HG03135 (cell line): ENCODE results near the gene TKFC.

Source experiments
- ATAC-seq: cut with Tn5 transposase; IDR thresholded peaks from one replicate; pipeline ENCODE4 v1.9.1; 2021; ENCODE audit warnings: mild to moderate bottlenecking, moderate library complexity; ENCODE audit not compliant: unreplicated experiment

TKFC gene

GRCh38 chr11:61310749-61311148, 22.3 kb upstream of the TKFC start:
- no peak for ATAC-seq

DNA sequence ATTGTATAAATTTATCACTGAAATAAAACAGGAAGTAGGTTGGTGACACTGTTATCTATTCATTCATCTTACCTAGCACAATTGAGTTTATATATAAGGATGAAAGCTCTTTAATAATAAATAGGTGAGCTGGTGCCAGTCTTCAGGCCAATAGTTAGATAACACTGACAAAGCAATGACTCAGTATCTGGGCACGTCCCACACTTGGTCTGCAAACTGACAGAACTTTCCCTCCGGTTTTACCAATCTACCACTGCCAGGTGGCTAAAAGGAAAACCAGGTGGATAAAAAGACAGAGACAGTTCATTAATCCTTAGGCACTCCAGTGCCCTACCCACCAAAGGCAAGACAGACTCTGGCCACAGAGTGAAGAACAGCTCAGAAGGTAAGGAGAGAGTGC, 17.8 kb upstream of the TKFC start:
- ATAC-seq: no peak

- no peak for ATAC-seq
Observed at GRCh38 chr11:61325649-61326414, 7.2 kb upstream of the TKFC start.

GRCh38 chr11:61327669-61328071, 5.4 kb upstream of the TKFC start:
- no peak for ATAC-seq

DNA sequence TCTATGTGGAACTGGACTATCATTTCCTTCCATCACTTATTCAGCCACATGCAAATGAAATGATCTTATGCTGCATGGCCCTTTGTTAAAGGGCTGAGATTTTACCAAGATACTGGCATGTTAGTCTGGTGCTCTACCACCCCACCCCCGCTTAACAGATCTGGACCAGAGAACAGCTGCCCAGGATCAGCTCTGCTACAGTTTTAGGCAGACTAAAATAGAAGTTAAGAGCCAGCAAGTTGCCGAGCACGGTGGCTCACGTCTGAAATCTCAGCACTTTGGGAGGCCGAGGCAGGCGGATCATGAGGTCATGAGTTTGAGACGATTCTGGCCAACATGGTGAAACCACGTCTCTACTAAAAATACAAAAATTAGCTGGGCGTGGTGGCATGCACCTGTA, 4.7 kb upstream of the TKFC start:
- ATAC-seq: no peak

- ATAC-seq: no peak
Observed at GRCh38 chr11:61329871-61330270, 3.2 kb upstream of the TKFC start.

DNA sequence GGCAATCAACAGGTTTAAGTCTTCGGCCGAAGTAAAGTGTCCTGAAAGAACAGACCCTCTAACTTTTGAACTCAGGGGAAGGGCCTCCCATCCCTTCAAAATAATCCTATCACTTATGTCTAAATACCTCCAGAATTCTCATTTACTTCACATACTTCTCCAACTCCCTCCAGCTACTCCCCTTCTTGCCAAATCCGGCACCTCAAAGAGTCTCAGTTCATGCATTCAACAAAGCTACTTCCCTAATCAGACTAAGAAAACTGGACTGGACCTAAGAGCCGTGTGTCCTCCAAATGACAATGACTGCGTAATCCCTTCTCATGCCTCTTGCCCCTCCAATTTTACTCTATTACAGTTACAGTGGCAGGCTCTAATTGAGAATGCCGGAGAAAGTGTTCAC, 1.4 kb upstream of the TKFC start:
- no peak for ATAC-seq

DNA sequence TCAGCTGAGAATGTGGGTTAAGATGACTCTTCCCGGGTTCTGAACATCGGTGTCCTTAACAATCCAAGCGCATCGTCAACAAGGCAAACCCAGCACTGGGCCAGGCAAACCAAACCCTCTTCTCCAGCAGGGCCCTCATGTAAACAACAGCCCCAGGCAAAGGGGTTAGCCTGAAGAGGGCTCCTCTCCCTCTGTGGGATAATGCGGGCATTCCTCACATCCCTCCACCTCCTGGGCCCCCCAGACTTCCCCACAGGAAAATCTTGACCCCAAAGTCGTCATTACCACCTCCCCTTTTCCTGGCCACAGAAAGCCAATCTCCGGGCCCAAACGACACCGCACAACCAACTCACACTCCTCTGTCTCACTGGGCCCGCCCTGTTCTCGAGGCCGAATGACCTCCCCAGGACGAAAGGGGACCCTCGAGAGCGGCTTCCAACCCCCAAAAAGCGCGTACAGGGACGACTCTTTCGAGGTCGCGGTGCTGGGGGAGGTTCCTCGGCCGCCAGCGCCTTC, 689 bp upstream of the TKFC start:
- ATAC-seq: peak; percentile 1

- no peak for ATAC-seq
Observed at GRCh38 chr11:61333550-61334433, 764 bp downstream of the TKFC start.

- no peak for ATAC-seq
Observed at GRCh38 chr11:61334434-61335354, 1.7 kb downstream of the TKFC start.

GRCh38 chr11:61335355-61335710, 2.3 kb downstream of the TKFC start:
- no peak for ATAC-seq

DNA sequence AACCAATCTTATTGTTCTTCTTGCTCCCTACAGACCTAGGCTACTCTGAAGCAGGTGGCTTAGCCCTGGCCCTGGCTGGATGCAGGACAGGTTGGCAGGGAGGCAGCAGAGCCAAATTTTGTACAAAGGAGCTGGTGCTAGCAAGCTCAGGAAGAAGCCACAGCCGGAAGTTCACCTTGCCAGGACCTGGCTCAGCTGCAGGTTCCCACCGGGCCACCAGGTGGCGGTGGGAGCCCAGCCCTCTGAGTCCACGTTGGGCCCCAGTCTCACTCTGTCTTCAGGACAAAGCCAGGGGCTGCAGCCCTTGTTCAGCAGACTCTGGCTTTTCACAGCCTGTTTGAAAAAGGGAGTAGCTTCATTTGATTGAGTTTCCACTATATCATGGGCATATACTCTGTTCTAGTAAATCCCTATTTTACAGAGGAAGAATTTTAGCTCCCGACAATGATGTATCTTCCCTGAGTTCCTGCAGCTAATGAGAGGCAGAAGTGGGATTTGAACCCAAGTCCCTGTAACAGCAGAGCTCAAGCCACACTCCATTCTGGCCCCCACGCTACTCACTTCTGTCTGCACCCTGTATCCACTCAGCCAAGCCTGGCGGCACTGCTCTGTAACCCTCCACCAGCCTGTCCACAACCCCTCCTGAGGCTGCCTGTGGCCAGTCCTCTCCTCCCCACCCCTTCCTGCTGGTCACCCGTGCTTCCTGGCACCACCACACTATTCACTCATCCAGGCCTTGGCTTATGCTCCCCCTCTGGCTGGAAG, 3.3 kb downstream of the TKFC start:
- peak; percentile 57 for ATAC-seq

DNA sequence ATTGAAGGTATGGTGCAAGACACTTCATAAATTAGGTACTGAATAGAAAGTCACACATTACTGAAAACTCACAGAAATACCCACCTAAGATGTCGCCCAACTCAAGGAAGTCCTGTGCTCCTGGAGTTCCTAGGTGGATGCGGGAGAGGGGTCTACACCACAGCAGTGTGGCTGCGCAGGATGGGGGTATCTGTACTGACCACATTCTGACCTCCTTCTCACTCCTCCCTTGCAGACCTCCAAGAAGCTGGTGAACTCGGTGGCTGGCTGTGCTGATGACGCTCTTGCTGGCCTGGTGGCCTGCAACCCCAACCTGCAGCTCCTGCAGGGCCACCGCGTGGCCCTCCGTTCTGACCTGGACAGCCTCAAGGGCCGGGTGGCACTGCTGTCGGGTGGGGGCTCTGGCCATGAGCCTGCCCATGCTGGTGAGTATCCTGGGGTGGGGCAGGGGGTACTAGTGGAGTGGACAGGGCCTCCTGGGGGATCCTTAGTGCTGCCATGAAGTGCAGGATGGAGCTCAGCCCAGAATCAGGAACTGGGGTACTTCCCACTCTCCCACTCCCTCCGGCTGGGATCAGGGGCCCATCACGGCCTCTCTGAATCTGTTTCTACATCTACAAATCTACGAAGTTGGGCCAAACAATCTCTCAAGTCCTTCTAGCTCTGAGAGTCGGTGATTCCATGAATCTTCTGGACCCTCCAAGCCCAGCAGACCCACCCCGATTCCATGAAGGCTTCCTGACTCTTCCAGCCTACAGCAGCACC, 4.9 kb downstream of the TKFC start:
- ATAC-seq: no peak

DNA sequence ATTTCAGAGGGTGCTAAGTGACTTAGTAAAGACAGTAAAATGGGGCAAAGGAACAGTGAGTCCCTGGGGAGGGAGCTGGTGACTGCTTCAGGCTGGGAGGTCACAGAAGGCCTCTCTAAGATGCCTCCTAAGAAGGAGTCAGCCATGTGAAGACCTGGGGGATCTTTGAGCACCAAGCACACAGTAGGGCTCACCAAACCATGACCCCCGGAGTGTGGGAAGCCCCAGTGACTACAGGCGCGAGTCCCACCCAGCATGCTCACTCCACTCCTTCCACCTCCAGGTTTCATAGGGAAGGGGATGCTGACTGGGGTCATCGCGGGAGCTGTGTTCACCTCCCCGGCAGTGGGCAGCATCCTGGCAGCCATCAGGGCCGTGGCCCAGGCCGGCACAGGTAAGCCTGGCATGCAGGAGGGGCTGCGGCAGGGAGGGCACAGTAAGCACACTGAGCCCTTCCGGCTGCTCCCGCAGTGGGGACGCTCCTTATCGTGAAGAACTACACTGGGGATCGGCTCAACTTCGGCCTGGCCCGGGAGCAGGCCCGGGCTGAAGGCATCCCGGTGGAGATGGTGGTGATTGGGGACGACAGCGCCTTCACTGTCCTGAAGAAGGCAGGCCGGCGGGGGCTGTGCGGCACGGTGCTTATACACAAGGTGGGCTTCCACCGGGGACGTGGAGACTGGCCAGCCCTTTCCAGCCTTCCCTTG, 5.9 kb downstream of the TKFC start:
- ATAC-seq: no peak

GRCh38 chr11:61339490-61339878, 6.5 kb downstream of the TKFC start:
- no peak for ATAC-seq

DNA sequence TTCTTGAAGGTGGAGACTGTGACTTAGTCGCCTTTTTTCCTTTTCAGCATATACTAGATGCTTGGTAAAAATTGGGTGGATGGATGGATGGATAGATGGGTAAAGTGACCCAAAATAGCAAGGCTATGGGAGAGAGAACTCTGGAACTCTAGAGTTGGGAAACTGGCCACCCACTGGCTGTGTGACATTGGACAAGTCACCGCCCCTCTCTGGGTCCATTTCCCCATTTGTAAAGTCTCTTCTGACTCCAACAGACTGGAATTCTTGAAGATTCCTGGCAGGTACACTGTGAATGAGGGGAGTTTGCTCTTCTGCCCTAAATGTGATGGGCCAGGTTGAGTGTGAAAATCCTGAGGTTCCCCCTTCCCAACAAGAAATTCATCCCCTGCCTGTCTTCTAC, 8.0 kb downstream of the TKFC start:
- ATAC-seq: no peak

DNA sequence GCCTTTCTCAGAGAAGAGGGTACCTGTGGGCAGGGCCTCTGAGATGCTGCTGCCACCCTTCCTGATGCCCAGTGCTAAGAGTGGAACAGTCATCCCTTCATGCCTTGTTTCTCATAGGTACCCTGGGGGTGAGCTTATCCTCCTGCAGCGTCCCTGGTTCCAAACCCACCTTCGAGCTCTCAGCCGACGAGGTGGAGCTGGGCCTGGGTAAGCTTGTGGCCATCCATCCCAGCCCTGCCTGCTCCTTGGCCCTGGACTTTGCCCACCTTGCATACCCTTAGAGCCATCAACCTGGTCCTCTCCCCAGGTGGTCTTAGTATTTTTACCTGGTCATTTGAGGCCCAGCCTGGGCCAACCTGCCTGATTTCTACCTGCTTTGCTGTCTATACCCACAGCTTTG, 8.7 kb downstream of the TKFC start:
- ATAC-seq: no peak

- ATAC-seq: no peak
Observed at GRCh38 chr11:61342207-61342803, 9.3 kb downstream of the TKFC start.
